Muscle of leg (tissue), 11 donors: ENCODE data around the gene ERI2. TPM values are rescaled to one million over a fixed set of nuclear protein-coding genes. Genes with fewer than 3 reads are reported as not detected.
"Not testable (repeated sequence)": the region's sequence is repeated elsewhere in the genome, so short reads cannot be mapped to it uniquely, and the experiment has no call there.

Experiments used
- DNase-seq: peaks from one replicate; pipeline ENCODE4 v3.0.0; 2013
- H3K27ac ChIP-seq: one replicate; pipeline ENCODE4 v1.5.1; 2013; ENCODE audit warnings: mild to moderate bottlenecking, low read length, control low read depth
- H3K27me3 ChIP-seq: one replicate; pipeline ENCODE4 v1.6.1; 2013; ENCODE audit warnings: low read length; ENCODE audit not compliant: control insufficient read depth, insufficient read depth
- H3K36me3 ChIP-seq: one replicate; pipeline ENCODE4 v1.6.1; 2013; ENCODE audit warnings: low read length; ENCODE audit not compliant: control insufficient read depth, insufficient read depth
- H3K4me1 ChIP-seq: one replicate; pipeline ENCODE4 v1.6.1; 2013; ENCODE audit warnings: low read length; ENCODE audit not compliant: control insufficient read depth, insufficient read depth
- H3K4me3 ChIP-seq: one replicate; pipeline ENCODE4 v1.5.1; 2013; ENCODE audit warnings: low read length, control low read depth
- H3K9me3 ChIP-seq: replicated peaks from 2 replicates; pipeline ENCODE4 v1.6.1; 2013; ENCODE audit warnings: low read depth, low read length; ENCODE audit not compliant: control insufficient read depth
- WGBS: methylation state at CpG from one replicate; pipeline ENCODE4 v1.1.5; 2013; ENCODE audit warnings: missing lambda C conversion rate; ENCODE audit not compliant: insufficient coverage; 5-methylcytosine and 5-hydroxymethylcytosine counted together
- polyA plus RNA-seq, 8 donors: library from polyadenylated mRNA; unstranded; fragments of 120-200 nt; gene quantifications; one replicate each; pipeline versions ENCODE4 v1.2.1 to v1.2.3, GENCODE V29; 2013; ENCODE audit warnings: inconsistent platforms in 1 of 8, low replicate concordance in 1 of 8; ENCODE audit not compliant: insufficient read length in 8 of 8, insufficient read depth in 1 of 8
- total RNA-seq: library from RNA; stranded (reverse); fragments of 120-200 nt; gene quantifications from one replicate; pipeline ENCODE4 v1.2.4, GENCODE V29; 2013

ERI2 gene
- total and polyA plus RNA-seq, 9 donors = 13.0 to 17.5 (median 15.2) TPM

- Histone ChIP-seq H3K4me1 (no peaks in the 10 kb centered on the region), H3K27ac (no peak overlapping the region), H3K27me3 (no peaks in the 10 kb centered on the region), H3K36me3 (peaks cover 16% of the 10 kb centered on the region), H3K9me3 (no peaks in the 10 kb centered on the region), H3K4me3 (no peak overlapping the region)
- no peak for DNase-seq
- no CpG with 5 or more reads among the region's 3 CpGs for WGBS
Observed at GRCh38 chr16:20822521-20823325, 16.5 kb upstream of the ERI2 start.

- H3K27me3 ChIP-seq = no peaks in the 10 kb centered on the region
- no CpG with 5 or more reads among the region's 4 CpGs for WGBS
- no peaks in the 10 kb centered on the region for H3K4me1 ChIP-seq
- no peak overlapping the region for H3K4me3 ChIP-seq
- no peaks in the 10 kb centered on the region for H3K9me3 ChIP-seq
- no peak overlapping the region for H3K27ac ChIP-seq
- no peak for DNase-seq
- H3K36me3 ChIP-seq = peaks cover 17% of the 10 kb centered on the region
Observed at GRCh38 chr16:20821682-20822081, 15.4 kb upstream of the ERI2 start.

GRCh38 chr16:20818929-20819585 lies 12.8 kb upstream of the ERI2 start:
- WGBS = 60% methylated on average over 1 of the region's 4 CpGs
- no peaks in the 10 kb centered on the region for H3K9me3 ChIP-seq
- H3K27ac ChIP-seq = no peak overlapping the region
- peaks cover 18% of the 10 kb centered on the region for H3K36me3 ChIP-seq
- H3K4me1 ChIP-seq = no peaks in the 10 kb centered on the region
- no peak for DNase-seq
- H3K27me3 ChIP-seq = no peaks in the 10 kb centered on the region
- H3K4me3 ChIP-seq = no peak overlapping the region

GRCh38 chr16:20814784-20815183 lies 8.5 kb upstream of the ERI2 start:
- Histone ChIP-seq H3K4me1 (no peaks in the 10 kb centered on the region), H3K4me3 (no peak overlapping the region), H3K36me3 (peaks cover 25% of the 10 kb centered on the region), H3K9me3 (no peaks in the 10 kb centered on the region), H3K27me3 (no peaks in the 10 kb centered on the region), H3K27ac (no peak overlapping the region)
- WGBS = no CpG with 5 or more reads among the region's 4 CpGs
- DNase-seq = no peak

DNA sequence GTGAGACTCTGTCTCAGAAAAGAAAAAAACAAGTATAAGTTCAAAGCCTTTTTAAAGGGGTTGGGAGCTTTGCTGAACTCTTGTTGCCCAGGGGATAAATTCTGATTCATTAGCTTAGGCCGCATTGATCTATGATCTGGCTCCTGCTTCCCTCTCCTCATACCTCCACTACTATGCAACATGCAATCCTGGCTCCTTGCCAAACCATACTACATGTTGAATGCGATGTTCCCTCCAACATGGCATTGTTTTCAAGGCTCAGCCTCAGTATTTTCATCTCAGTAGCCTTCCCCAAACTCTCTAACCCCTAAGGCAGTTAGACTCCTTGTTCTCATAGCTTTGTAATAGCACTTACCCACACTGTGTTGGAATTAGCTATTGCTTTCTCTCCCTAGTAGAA lies 6.2 kb upstream of the ERI2 start:
- no peak overlapping the region for H3K27ac ChIP-seq
- H3K36me3 ChIP-seq = peaks cover 20% of the 10 kb centered on the region
- WGBS = no CpG with 5 or more reads among the region's 2 CpGs
- DNase-seq = no peak
- peaks cover 3% of the 10 kb centered on the region for H3K4me1 ChIP-seq
- H3K27me3 ChIP-seq = no peaks in the 10 kb centered on the region
- no peaks in the 10 kb centered on the region for H3K9me3 ChIP-seq
- no peak overlapping the region for H3K4me3 ChIP-seq

DNA sequence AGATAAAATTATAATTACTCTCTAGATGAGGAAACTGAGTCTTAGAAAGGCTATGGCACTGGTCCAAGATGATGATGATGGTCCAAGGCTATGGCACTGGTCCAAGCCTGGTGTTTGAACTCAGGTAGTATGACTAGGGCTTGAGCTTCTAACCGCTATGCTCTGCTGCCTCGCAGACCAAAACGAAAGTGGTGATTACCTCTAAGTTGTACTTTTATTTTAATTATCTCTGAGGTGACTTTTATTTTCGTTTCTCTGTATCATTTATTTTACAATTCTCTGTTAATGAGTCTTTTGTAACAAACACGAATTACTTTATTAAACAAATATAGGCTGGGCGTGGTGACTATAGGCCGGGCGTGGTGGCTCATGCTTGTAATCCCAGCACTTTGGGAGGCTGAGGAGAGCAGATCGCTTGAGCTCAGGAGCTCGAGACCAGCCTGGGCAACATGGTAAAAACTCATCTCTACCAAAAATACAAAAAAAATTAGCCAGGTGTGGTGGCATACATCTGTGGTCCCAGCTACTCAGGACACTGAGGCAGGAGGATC lies 5.7 kb upstream of the ERI2 start:
- Histone ChIP-seq H3K27me3 (no peaks in the 10 kb centered on the region), H3K36me3 (peaks cover 20% of the 10 kb centered on the region), H3K9me3 (no peaks in the 10 kb centered on the region), H3K4me1 (peaks cover 9% of the 10 kb centered on the region), H3K27ac (no peak overlapping the region), H3K4me3 (no peak overlapping the region)
- no CpG with 5 or more reads among the region's 10 CpGs for WGBS
- no peak for DNase-seq

- Histone ChIP-seq H3K36me3 (peaks cover 7% of the 10 kb centered on the region), H3K27me3 (no peaks in the 10 kb centered on the region), H3K27ac (no peak overlapping the region), H3K4me3 (no peak overlapping the region), H3K4me1 (peaks cover 11% of the 10 kb centered on the region), H3K9me3 (no peaks in the 10 kb centered on the region)
- 88% methylated on average over 4 of the region's 11 CpGs for WGBS
- no peak for DNase-seq
Observed at GRCh38 chr16:20807862-20808261, 1.6 kb upstream of the ERI2 start.

DNA sequence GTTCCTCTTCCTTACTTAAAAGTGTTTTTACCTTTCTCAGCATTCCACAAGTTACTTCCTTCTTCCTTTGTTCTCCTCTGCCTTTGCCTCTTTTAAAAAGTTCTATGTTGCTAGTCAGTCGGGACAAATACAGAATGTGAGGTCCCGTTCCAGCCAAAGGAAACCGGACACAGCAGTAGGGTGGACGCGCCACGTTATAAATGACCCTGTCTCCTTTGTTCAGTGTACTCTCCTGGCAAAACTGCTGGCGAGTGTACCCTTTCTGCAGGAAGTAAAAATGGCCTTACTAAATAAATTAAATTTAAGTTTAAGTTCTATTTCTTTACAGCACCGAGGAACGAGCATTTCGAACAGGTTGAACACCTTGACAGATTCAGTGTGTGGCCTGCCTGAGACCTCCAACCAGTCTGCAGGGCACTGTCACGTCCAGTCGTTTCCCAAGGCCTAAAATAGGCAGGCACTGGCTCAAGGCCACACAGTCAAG lies 546 bp downstream of the ERI2 start:
- H3K27me3 ChIP-seq, H3K9me3 ChIP-seq, DNase-seq: not testable (repeated sequence)
- 3% methylated on average over 6 of the region's 12 CpGs for WGBS
- peaks cover 11% of the 10 kb centered on the region for H3K4me1 ChIP-seq
- peak overlapping the region; percentile 97 for H3K27ac ChIP-seq
- peaks cover 12% of the 10 kb centered on the region for H3K36me3 ChIP-seq
- H3K4me3 ChIP-seq = peak overlapping the region; percentile 91

GRCh38 chr16:20803561-20804214 lies 2.6 kb downstream of the ERI2 start:
- Histone ChIP-seq H3K4me3 (no peak overlapping the region), H3K36me3 (peaks cover 10% of the 10 kb centered on the region), H3K9me3 (no peaks in the 10 kb centered on the region), H3K27ac (no peak overlapping the region), H3K4me1 (peaks cover 11% of the 10 kb centered on the region), H3K27me3 (no peaks in the 10 kb centered on the region)
- no peak for DNase-seq
- WGBS = 83% methylated on average over 2 of the region's 7 CpGs

DNA sequence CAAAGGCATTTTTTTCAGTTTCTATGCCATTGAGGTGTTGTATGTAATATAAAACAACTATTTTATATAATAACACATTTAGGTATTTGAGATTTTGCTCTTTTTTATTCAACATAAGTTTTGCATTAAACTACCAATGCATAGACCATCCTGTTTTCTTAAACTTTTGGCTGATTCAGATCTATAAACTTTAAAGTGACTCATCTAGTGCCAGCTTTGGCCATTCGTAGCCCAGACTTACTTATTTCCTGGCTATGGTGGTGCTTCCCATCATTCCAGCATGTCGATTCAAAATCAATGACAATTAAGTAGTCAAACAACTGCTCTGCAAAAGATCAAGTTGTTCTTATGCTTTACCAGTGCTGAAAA lies 3.1 kb downstream of the ERI2 start:
- Histone ChIP-seq H3K4me1 (peaks cover 11% of the 10 kb centered on the region), H3K9me3 (no peaks in the 10 kb centered on the region), H3K27me3 (no peaks in the 10 kb centered on the region), H3K4me3 (no peak overlapping the region), H3K27ac (no peak overlapping the region), H3K36me3 (peaks cover 10% of the 10 kb centered on the region)
- WGBS = 91% methylated on average over 2 of the region's 2 CpGs
- DNase-seq = no peak
